PC-9 (cell line): ENCODE results near the gene ZNF358.

Experiments used
- CTCF ChIP-seq: fragments of 200-600 bp; sonication (generic); conservative IDR thresholded peaks from 2 replicates; pipeline ENCODE4 v1.6.1; 2017; ENCODE audit warnings: mixed run types, antibody characterized with exemption, mild to moderate bottlenecking, moderate library complexity
- EZH2 ChIP-seq: fragments of 200-600 bp; sonication (generic); IDR thresholded peaks from 2 replicates; pipeline ENCODE4 v1.8.0; 2017; ENCODE audit warnings: antibody characterized with exemption, low read depth

DNA sequence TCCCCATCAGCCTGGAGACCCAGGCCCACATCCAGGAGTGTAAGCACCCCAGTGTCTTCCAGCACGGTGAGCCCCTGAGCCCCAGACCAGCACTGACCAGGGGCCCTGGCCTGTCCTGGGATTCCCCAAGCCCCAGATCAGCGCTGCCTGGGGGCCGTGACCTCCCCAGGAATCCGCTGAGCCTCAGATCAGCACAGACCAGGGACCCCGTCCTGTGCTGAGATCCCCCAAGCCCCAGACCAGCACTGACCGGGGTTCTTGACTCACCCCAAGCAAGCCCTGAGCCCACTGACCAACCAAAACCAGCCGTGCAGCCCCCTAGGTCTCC lies 12.3 kb downstream of the ZNF358 start:
- TF ChIP-seq CTCF (no peak), EZH2 (no peak)
